Astrocyte (in vitro differentiated cells and primary cell): ENCODE data around the gene EXD2.

Source experiments
- EZH2 ChIP-seq: IDR thresholded peaks from 2 replicates; pipeline ENCODE4 v1.6.1; 2012; ENCODE audit warnings: mild to moderate bottlenecking, low read length, inconsistent platforms; ENCODE audit not compliant: insufficient read depth
- TF ChIP-seq, protein P1 (sequence below): IDR thresholded peaks from 2 replicates; pipeline ENCODE4 v1.5.1; 2011; ENCODE audit warnings: low read depth, mild to moderate bottlenecking, inconsistent platforms, low read length, moderate library complexity; ENCODE audit not compliant: insufficient read depth

DNA sequence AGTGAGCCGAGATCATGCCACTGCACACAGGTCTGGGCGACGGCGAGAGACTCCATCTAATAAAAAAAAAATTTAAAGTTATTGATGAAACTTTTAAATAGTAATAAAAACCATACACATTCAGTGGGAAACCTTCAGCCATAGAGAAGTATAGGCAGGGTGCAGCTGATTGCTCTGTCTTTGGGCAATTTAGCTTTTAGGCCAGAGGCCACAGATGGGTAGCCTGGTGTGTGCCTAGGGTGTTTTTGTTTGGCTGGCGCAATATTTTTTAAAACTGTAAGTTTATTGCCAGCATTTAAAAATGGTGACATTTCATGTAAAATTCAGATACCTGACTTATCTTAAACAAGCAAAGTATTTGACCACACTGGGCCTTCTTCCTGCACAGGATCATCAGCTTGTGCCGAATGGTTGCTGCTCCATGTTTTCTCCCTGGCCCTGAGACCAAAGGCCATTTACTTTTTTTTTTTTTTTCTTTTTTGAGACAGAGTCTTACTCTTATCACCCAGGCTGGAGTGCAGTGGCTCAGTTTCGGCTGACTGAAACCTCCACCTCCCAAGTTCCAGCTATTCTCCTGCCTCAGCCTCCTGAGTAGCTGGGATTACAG, 16.2 kb downstream of the EXD2 start:
- TF ChIP-seq, protein P1, sequence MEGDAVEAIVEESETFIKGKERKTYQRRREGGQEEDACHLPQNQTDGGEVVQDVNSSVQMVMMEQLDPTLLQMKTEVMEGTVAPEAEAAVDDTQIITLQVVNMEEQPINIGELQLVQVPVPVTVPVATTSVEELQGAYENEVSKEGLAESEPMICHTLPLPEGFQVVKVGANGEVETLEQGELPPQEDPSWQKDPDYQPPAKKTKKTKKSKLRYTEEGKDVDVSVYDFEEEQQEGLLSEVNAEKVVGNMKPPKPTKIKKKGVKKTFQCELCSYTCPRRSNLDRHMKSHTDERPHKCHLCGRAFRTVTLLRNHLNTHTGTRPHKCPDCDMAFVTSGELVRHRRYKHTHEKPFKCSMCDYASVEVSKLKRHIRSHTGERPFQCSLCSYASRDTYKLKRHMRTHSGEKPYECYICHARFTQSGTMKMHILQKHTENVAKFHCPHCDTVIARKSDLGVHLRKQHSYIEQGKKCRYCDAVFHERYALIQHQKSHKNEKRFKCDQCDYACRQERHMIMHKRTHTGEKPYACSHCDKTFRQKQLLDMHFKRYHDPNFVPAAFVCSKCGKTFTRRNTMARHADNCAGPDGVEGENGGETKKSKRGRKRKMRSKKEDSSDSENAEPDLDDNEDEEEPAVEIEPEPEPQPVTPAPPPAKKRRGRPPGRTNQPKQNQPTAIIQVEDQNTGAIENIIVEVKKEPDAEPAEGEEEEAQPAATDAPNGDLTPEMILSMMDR: no peak
- no peak for TF ChIP-seq EZH2
